A549 (cell line): Measurements from ENCODE around the gene ZBED4. TPM values are rescaled to one million over a fixed set of nuclear protein-coding genes. Genes with fewer than 3 reads are reported as not detected.

ENCODE experiments used
- ATAC-seq, 2 experiments: fragments of 200-7000 bp in 1 of 2; fragments of >200 bp in 1 of 2; cut with Nextera tagmentation in 1 of 2; cut with Tn5 transposase in 1 of 2; 3 replicates each; pipeline versions ENCODE4 v1.8.0 to v1.9.1; 2018 to 2020; ENCODE audit warnings: mild to moderate bottlenecking in 1 of 2, moderate library complexity in 1 of 2
- CTCF ChIA-PET: fragments of 300-600 bp; sonication (Branson Sonifier 250); formaldehyde crosslinking; extraction: SDS; loops from one replicate; lab custom pipeline; 2021; ENCODE audit warnings: antibody characterized with exemption, inconsistent platforms; lab: Yijun Ruan, JAX
- POLR2A ChIA-PET: fragments of 350-600 bp; formaldehyde crosslinking; extraction: SDS; loops from one replicate; lab custom pipeline; 2021; ENCODE audit warnings: antibody characterized with exemption, inconsistent platforms; lab: Yijun Ruan, JAX
- DNase-seq, 2 experiments: peaks; one replicate each; pipeline versions ENCODE4 v3.0.0 to v3.0.0-alpha.2; 2011 to 2016; ENCODE audit warnings: low read depth in 1 of 2, low spot score in 1 of 2
- FAIRE-seq: peaks from 2 replicates; lab custom pipeline; 2011; peaks lifted over from hg19 to GRCh38; lab: Jason Lieb, UNC
- H3K27ac ChIP-seq, 2 experiments: fragments of >200 bp; sonication (Bioruptor Twin); formaldehyde crosslinking; 3 replicates each; pipeline ENCODE4 v1.5.1; 2016 to 2017
- H3K4me1 ChIP-seq: fragments of >200 bp; sonication (Bioruptor Twin); formaldehyde crosslinking; 3 replicates; pipeline ENCODE4 v1.6.1; 2016
- H3K4me2 ChIP-seq: fragments of >200 bp; sonication (Bioruptor Twin); formaldehyde crosslinking; 3 replicates; pipeline ENCODE4 v1.6.1; 2016
- H3K4me3 ChIP-seq: fragments of >200 bp; sonication (Bioruptor Twin); formaldehyde crosslinking; 3 replicates; pipeline ENCODE4 v1.5.1; 2016
- H3K9me3 ChIP-seq: fragments of >200 bp; sonication (Bioruptor Twin); formaldehyde crosslinking; 3 replicates; pipeline ENCODE4 v1.6.1; 2016
- JUN ChIP-seq, 2 experiments: fragments of >200 bp; sonication (Bioruptor Twin); formaldehyde crosslinking; IDR thresholded peaks; 2 replicates in 1 of 2; 3 replicates in 1 of 2; pipeline ENCODE4 v1.6.1; 2016 to 2017
- MYC ChIP-seq: IDR thresholded peaks from 2 replicates; pipeline ENCODE4 v1.6.1; 2012; ENCODE audit warnings: mild to moderate bottlenecking, inconsistent platforms, low read length, improper control_type of control experiment, borderline replicate concordance
- RFX5 ChIP-seq: fragments of 450-650 bp; IDR thresholded peaks from 2 replicates; pipeline ENCODE4 v1.7.1; 2014; ENCODE audit warnings: antibody characterized with exemption, mild to moderate bottlenecking, moderate library complexity
- WGBS: methylation state at CpG from one replicate; pipeline ENCODE4 v1.1.6; 2017; ENCODE audit errors: missing lambda C conversion rate; 5-methylcytosine and 5-hydroxymethylcytosine counted together
- polyA plus RNA-seq, 4 experiments: library from polyadenylated mRNA; depleted of rRNA in 3 of 4; stranded (reverse); fragments of >200 nt; fragmentation: RNase III in 1 of 4; extraction: RNeasy Plus Mini Kit Qiagen cat#74134 plus additional on column Dnase treatment in 1 of 4; gene quantifications; 2 replicates in 3 of 4; 3 replicates in 1 of 4; pipeline ENCODE4 v1.2.3, GENCODE V29; 2011 to 2017
- small RNA-seq, 6 experiments: library from RNA; depleted of rRNA; stranded (forward); fragments of <200 nt; gene quantifications; one replicate each; pipeline ENCODE3, GENCODE V24; 2012
- TF ChIP-seq, protein P1 (sequence below): IDR thresholded peaks from 2 replicates; pipeline ENCODE4 v1.6.1; 2012
- TF ChIP-seq, protein P2 (sequence below): fragments of 150-350 bp; IDR thresholded peaks from 2 replicates; pipeline ENCODE4 v1.6.1; 2014; ENCODE audit warnings: low read depth, mild to moderate bottlenecking, low read length

Gene ZBED4
- polyA plus RNA-seq, 2 of the 4 experiments (the other 2 are of a cell fraction): 8.6 to 9.5 TPM

DNA sequence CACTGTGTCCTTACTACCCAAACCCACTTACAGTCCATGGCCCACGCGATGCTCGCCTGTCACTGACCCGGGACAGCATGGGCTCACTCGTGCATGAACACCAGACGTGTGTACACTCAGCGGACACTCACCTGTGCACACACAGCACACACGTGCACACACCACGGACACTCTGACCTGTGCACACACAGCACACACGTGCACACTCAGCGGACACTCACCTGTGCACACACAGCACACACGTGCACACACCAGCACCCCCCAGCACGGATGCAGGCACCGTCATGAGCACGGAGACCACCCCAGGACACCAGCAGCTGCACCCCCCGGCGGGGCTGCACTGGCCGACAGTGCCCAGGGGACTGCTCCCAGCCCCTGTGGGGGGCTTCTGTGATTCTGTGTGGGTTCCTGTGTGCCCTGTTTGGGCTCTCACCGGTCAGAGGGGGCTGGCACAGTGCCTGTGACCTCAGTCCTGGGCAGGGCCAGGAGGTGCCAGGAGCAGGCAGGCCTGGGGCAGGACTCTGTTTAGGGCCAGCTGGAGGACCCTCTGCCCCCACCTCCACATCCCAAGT, 85.0 kb downstream of the ZBED4 start:
- Histone ChIP-seq H3K4me3 (no peak overlapping the region), H3K4me2 (no peak overlapping the region), H3K9me3 (no peaks in the 10 kb centered on the region), H3K4me1 (peaks cover 29% of the 10 kb centered on the region), H3K27ac (no peak overlapping the region)
- TF ChIP-seq JUN (IDR thresholded peaks at IDR 0.05): no peak
- TF ChIP-seq RFX5: no peak
- no peak for TF ChIP-seq MYC
- TF ChIP-seq, protein P1, sequence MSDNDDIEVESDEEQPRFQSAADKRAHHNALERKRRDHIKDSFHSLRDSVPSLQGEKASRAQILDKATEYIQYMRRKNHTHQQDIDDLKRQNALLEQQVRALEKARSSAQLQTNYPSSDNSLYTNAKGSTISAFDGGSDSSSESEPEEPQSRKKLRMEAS: no peak
- TF ChIP-seq, protein P2, sequence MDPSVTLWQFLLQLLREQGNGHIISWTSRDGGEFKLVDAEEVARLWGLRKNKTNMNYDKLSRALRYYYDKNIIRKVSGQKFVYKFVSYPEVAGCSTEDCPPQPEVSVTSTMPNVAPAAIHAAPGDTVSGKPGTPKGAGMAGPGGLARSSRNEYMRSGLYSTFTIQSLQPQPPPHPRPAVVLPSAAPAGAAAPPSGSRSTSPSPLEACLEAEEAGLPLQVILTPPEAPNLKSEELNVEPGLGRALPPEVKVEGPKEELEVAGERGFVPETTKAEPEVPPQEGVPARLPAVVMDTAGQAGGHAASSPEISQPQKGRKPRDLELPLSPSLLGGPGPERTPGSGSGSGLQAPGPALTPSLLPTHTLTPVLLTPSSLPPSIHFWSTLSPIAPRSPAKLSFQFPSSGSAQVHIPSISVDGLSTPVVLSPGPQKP: no peak
- FAIRE-seq (no peak), DNase-seq (no peak), ATAC-seq (no peak)
- ChIA-PET CTCF (interaction anchor here (1.0 to 2.8 kb wide), 2 partner anchors 8 to 91 kb away, joined by 4 to 15 read pairs; no protein-coding TSS in a partner anchor), POLR2A (no interaction called here)
- 80% methylated on average over 2 of the region's 19 CpGs for WGBS

Small RNA genes within 50 kb of the gene (small RNA-seq; reads per million reads assigned to genes)
- 0 reads per million in 6 experiments for gene AL117328.1
- 0 reads per million in 6 experiments for gene RF00017

Other genes with a start within 250 kb of the ZBED4 start
- 3.7 and 4.8 TPM in 2 replicates for gene BRD1, start 26.0 kb upstream of the ZBED4 start, polyA plus RNA-seq (2011; rRNA removed)
- gene BRD1, start 26.0 kb upstream of the ZBED4 start, polyA plus RNA-seq (2017; fragmentation: RNase III; extraction: RNeasy Plus Mini Kit Qiagen cat#74134 plus additional on column Dnase treatment): 11.4 to 11.7 TPM (median 11.5 TPM) in 3 replicates
- 4.4 and 5.2 TPM in 2 replicates for gene ALG12, start 64.6 kb downstream of the ZBED4 start, polyA plus RNA-seq (2011; rRNA removed)
- 6.3 to 9.0 TPM (median 7.7 TPM) in 3 replicates for gene ALG12, start 64.6 kb downstream of the ZBED4 start, polyA plus RNA-seq (2017; fragmentation: RNase III; extraction: RNeasy Plus Mini Kit Qiagen cat#74134 plus additional on column Dnase treatment)
- gene CRELD2, start 64.8 kb downstream of the ZBED4 start, polyA plus RNA-seq (2011; rRNA removed): 14.4 and 15.1 TPM in 2 replicates
- 18.7 to 20.6 TPM (median 18.7 TPM) in 3 replicates for gene CRELD2, start 64.8 kb downstream of the ZBED4 start, polyA plus RNA-seq (2017; fragmentation: RNase III; extraction: RNeasy Plus Mini Kit Qiagen cat#74134 plus additional on column Dnase treatment)
- gene PIM3, start 106.9 kb downstream of the ZBED4 start, polyA plus RNA-seq (2011; rRNA removed): 3.8 and 4.4 TPM in 2 replicates
- 10.3 to 11.3 TPM (median 11.2 TPM) in 3 replicates for gene PIM3, start 106.9 kb downstream of the ZBED4 start, polyA plus RNA-seq (2017; fragmentation: RNase III; extraction: RNeasy Plus Mini Kit Qiagen cat#74134 plus additional on column Dnase treatment)
- gene IL17REL, start 158.9 kb downstream of the ZBED4 start, polyA plus RNA-seq (2011; rRNA removed): 0.03 TPM in 1 of 2 replicates, not detected in the other
- 0.06 to 0.08 TPM (median 0.07 TPM) in 3 replicates for gene IL17REL, start 158.9 kb downstream of the ZBED4 start, polyA plus RNA-seq (2017; fragmentation: RNase III; extraction: RNeasy Plus Mini Kit Qiagen cat#74134 plus additional on column Dnase treatment)
- gene TTLL8, start 204.5 kb downstream of the ZBED4 start, polyA plus RNA-seq (2011; rRNA removed): not detected in 2 replicates
- gene TTLL8, start 204.5 kb downstream of the ZBED4 start, polyA plus RNA-seq (2017; fragmentation: RNase III; extraction: RNeasy Plus Mini Kit Qiagen cat#74134 plus additional on column Dnase treatment): not detected in 3 replicates
- not detected in 2 replicates for gene MLC1, start 231.6 kb downstream of the ZBED4 start, polyA plus RNA-seq (2011; rRNA removed)
- not detected in 3 replicates for gene MLC1, start 231.6 kb downstream of the ZBED4 start, polyA plus RNA-seq (2017; fragmentation: RNase III; extraction: RNeasy Plus Mini Kit Qiagen cat#74134 plus additional on column Dnase treatment)
- 0.04 TPM in 1 of 2 replicates, not detected in the other for gene MOV10L1, start 236.2 kb downstream of the ZBED4 start, polyA plus RNA-seq (2011; rRNA removed)
- gene MOV10L1, start 236.2 kb downstream of the ZBED4 start, polyA plus RNA-seq (2017; fragmentation: RNase III; extraction: RNeasy Plus Mini Kit Qiagen cat#74134 plus additional on column Dnase treatment): 0.04 to 0.30 TPM in 2 of 3 replicates, not detected in the other